ENCODE measurements around the gene MED12L. TPM values are rescaled to one million over a fixed set of nuclear protein-coding genes. Genes with fewer than 3 reads are reported as not detected.
"Not testable (repeated sequence)": the region's sequence is repeated elsewhere in the genome, so short reads cannot be mapped to it uniquely, and the experiment has no call there.

Gene MED12L
- total RNA-seq, 2 donors from 2014 or later: 1.8 to 6.2 TPM

GRCh38 chr3:151075869-151076562 lies 9.4 kb upstream of the MED12L start:
- no peak for ATAC-seq
- no peak overlapping the region for H3K27ac Mint-ChIP-seq
- no peaks in the 10 kb centered on the region for H3K9me3 ChIP-seq (ENCODE audit: control insufficient read depth, low read length, poor library complexity, severe bottlenecking)
- H3K4me1 Mint-ChIP-seq: no peaks in the 10 kb centered on the region
- no peak overlapping the region for H3K4me3 Mint-ChIP-seq
- DNase-seq: no peak
- no peaks in the 10 kb centered on the region for H3K36me3 Mint-ChIP-seq (ENCODE audit: low read depth)
- H3K27me3 Mint-ChIP-seq: peaks cover 13% of the 10 kb centered on the region

GRCh38 chr3:151076626-151077025 lies 8.8 kb upstream of the MED12L start:
- ATAC-seq (no peak), DNase-seq (no peak)
- no peaks in the 10 kb centered on the region for H3K4me1 Mint-ChIP-seq
- no peaks in the 10 kb centered on the region for H3K36me3 Mint-ChIP-seq (ENCODE audit: low read depth)
- no peaks in the 10 kb centered on the region for H3K9me3 ChIP-seq (ENCODE audit: control insufficient read depth, low read length, poor library complexity, severe bottlenecking)
- H3K27me3 Mint-ChIP-seq: peaks cover 17% of the 10 kb centered on the region
- no peak overlapping the region for H3K27ac Mint-ChIP-seq
- no peak overlapping the region for H3K4me3 Mint-ChIP-seq

DNA sequence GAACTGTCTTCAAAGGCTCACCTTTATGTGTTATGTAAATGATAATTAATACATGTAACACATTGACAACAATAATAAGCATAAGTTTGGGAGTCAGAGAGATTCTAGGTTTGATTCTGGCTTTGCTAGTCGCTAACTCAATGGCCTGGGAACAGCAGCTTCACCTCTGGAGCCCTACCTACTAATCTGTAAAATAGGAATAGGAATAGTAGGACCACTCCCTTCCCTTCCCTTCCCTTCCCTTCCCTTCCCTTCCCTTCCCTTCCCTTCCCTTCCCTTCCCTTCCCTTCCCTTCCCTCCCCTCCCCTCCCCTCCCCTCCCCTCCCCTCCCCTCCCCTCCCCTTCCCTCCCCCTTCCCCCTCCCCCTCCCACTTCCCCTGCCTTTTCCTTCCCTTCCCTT lies 4.4 kb upstream of the MED12L start:
- H3K9me3 ChIP-seq (ENCODE audit: control insufficient read depth, low read length, poor library complexity, severe bottlenecking); H3K4me3 Mint-ChIP-seq; DNase-seq; H3K36me3 Mint-ChIP-seq (ENCODE audit: low read depth); H3K4me1 Mint-ChIP-seq; H3K27ac Mint-ChIP-seq; ATAC-seq: not testable (repeated sequence)
- H3K27me3 Mint-ChIP-seq: peaks cover 46% of the 10 kb centered on the region

DNA sequence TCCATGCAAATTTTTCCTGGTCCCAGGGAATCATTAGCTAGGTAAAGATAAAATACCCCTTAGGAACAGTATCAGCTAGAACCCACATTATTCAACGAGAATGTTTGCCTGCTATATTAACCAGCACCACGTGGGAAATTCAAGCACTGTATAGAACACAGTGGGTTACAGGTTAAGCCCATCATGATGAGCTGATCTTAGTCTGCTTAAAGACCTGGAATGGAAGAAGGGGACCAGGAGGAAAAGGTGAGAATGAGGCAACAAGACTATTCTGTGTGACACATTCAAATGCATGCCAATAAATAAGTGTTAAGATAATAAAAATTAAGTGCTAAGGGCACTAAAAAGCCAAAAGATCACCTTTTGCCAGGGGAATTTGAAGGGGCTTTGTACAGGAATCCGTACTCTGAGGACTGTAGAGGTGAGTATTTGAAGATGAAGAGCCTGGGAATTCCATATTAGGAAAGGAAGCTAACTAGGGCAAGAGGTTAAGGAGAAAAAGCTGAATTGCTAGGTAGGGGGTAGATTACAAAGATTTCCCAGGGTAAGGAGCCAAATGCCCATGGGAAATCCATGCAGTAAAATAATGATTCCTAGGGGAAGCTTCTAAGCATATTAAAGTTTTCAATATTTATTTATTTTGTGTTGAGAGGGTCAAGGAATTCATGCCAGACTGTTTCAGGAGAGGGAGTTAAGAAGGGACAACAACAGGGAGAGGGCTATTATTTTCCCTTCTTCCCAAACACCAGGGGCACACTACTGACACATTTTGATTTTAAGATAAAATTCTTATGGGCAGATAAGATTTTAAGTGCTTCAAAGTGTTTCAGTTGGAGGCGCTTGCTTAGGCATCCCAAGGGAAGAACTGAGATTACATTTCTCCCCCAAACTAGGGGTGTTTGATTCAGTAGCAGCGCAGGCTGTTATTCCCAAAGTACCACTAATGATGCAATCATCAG lies 2.3 kb upstream of the MED12L start:
- Mint-ChIP-seq H3K27me3 (peaks cover 49% of the 10 kb centered on the region), H3K36me3 (ENCODE audit: low read depth) (no peaks in the 10 kb centered on the region), H3K4me1 (peaks cover 6% of the 10 kb centered on the region), H3K27ac (no peak overlapping the region), H3K4me3 (no peak overlapping the region)
- H3K9me3 ChIP-seq (ENCODE audit: control insufficient read depth, low read length, poor library complexity, severe bottlenecking): no peaks in the 10 kb centered on the region
- ATAC-seq (no peak), DNase-seq (no peak)

DNA sequence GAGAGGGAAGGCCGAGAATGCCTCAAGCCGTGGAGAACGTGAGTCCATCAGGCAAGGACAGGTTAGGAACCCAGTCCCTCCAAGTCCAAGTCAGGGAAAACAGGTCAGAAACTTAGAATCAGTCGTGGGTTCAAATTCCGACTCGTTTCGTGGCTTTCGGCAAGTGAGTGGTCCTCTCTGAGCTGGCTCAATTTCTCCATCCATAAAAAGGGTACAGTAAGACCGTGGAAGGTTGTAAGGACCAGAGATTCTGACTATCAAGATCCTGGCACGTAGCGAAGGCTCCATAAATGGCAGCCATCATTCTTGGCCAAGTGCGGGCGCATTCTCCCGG lies 604 bp upstream of the MED12L start:
- Mint-ChIP-seq H3K27ac (no peak overlapping the region), H3K27me3 (peaks cover 54% of the 10 kb centered on the region), H3K4me1 (peaks cover 9% of the 10 kb centered on the region)

GRCh38 chr3:151085889-151086483 lies 522 bp downstream of the MED12L start:
- no peak overlapping the region for H3K27ac Mint-ChIP-seq
- no peak for ATAC-seq
- peaks cover 54% of the 10 kb centered on the region for H3K27me3 Mint-ChIP-seq
- no peak for DNase-seq
- H3K4me1 Mint-ChIP-seq: peaks cover 11% of the 10 kb centered on the region
- no peaks in the 10 kb centered on the region for H3K36me3 Mint-ChIP-seq (ENCODE audit: low read depth)
- H3K9me3 ChIP-seq (ENCODE audit: control insufficient read depth, low read length, poor library complexity, severe bottlenecking): no peaks in the 10 kb centered on the region
- H3K4me3 Mint-ChIP-seq: peak overlapping the region; percentile 91

More for the DNA sequence above, 604 bp upstream of the MED12L start:
- ATAC-seq: no peak
- no peak for DNase-seq
- H3K36me3 Mint-ChIP-seq (ENCODE audit: low read depth): no peaks in the 10 kb centered on the region
- H3K4me3 Mint-ChIP-seq: peak overlapping the region; percentile 78
- H3K9me3 ChIP-seq (ENCODE audit: control insufficient read depth, low read length, poor library complexity, severe bottlenecking): no peaks in the 10 kb centered on the region

GRCh38 chr3:151086484-151087456 lies 1.3 kb downstream of the MED12L start:
- Mint-ChIP-seq H3K4me3 (peak overlapping the region; percentile 91), H3K36me3 (ENCODE audit: low read depth) (no peaks in the 10 kb centered on the region), H3K27ac (peak overlapping the region; percentile 53), H3K4me1 (peaks cover 11% of the 10 kb centered on the region), H3K27me3 (peaks cover 49% of the 10 kb centered on the region)
- peak; percentile 22 to 52 (median 45) for DNase-seq
- H3K9me3 ChIP-seq (ENCODE audit: control insufficient read depth, low read length, poor library complexity, severe bottlenecking): no peaks in the 10 kb centered on the region
- peak; percentile 91 for ATAC-seq

GRCh38 chr3:151087648-151088047 lies 2.2 kb downstream of the MED12L start:
- Mint-ChIP-seq H3K27me3 (peaks cover 48% of the 10 kb centered on the region), H3K4me3 (peak overlapping the region; percentile 91), H3K4me1 (peaks cover 13% of the 10 kb centered on the region), H3K36me3 (ENCODE audit: low read depth) (no peaks in the 10 kb centered on the region), H3K27ac (peak overlapping the region; percentile 53)
- ATAC-seq (no peak), DNase-seq (no peak)
- no peaks in the 10 kb centered on the region for H3K9me3 ChIP-seq (ENCODE audit: control insufficient read depth, low read length, poor library complexity, severe bottlenecking)

DNA sequence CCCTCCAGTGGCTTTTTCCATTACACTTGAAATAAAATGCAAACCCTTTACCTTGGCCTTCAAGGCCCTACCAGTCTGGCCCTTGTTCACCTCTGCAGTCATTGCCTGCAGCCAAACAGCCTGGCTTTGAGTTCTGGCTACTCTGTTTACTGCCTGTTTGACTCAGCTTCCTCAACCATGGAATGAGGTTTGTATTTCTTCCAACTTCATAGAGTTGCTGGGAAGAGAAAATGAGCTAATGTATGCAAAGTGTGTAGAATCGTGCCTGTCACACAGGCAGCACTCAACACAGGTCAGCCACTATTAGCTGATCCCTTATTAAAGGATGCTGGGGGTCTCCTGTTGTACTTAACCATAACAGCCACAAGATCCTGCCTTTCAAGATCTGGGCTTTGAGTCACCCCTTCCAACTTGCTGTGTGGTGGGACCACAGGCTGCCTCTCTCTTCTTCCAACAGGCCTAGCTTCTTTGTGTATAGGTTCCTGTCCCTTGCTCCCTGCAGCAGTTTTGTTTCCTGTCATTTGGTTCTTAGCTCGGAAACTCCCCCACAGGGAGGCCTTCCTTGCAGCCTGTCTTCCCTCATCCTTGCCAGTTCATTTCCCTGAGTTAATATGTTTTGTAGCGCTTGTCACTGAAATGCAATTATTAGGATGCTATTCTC lies 6.4 kb downstream of the MED12L start:
- peaks cover 9% of the 10 kb centered on the region for H3K4me1 Mint-ChIP-seq
- no peak overlapping the region for H3K27ac Mint-ChIP-seq
- H3K4me3 Mint-ChIP-seq: no peak overlapping the region

DNA sequence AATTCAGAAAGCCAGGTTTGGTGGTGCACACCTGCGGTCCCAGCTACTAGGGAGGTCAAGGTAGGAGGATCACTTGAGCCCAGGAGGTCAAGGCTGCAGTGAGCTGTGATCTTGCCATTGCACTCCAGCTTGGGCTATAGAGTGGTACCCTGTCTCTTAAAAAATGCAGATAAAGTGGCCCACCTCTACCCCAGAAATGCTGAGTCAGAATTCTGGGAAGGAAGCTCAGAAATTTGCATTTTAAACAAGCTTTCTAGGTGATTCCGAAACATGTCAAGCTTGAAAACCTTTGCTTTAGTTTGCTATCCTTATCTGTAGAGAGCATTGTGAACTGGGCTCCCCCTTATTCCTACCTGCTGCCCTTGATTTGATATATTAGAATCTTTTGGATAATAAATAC lies 7.7 kb downstream of the MED12L start:
- H3K27ac Mint-ChIP-seq: no peak overlapping the region
- ATAC-seq: no peak
- peaks cover 2% of the 10 kb centered on the region for H3K36me3 Mint-ChIP-seq (ENCODE audit: low read depth)
- peaks cover 9% of the 10 kb centered on the region for H3K4me1 Mint-ChIP-seq
- peaks cover 45% of the 10 kb centered on the region for H3K27me3 Mint-ChIP-seq
- no peak overlapping the region for H3K4me3 Mint-ChIP-seq
- no peak for DNase-seq
- no peaks in the 10 kb centered on the region for H3K9me3 ChIP-seq (ENCODE audit: control insufficient read depth, low read length, poor library complexity, severe bottlenecking)

More for the DNA sequence above, 6.4 kb downstream of the MED12L start:
- ATAC-seq (no peak), DNase-seq (no peak)
- H3K36me3 Mint-ChIP-seq (ENCODE audit: low read depth): peaks cover 2% of the 10 kb centered on the region
- H3K27me3 Mint-ChIP-seq: peaks cover 45% of the 10 kb centered on the region
- H3K9me3 ChIP-seq (ENCODE audit: control insufficient read depth, low read length, poor library complexity, severe bottlenecking): no peaks in the 10 kb centered on the region

DNA sequence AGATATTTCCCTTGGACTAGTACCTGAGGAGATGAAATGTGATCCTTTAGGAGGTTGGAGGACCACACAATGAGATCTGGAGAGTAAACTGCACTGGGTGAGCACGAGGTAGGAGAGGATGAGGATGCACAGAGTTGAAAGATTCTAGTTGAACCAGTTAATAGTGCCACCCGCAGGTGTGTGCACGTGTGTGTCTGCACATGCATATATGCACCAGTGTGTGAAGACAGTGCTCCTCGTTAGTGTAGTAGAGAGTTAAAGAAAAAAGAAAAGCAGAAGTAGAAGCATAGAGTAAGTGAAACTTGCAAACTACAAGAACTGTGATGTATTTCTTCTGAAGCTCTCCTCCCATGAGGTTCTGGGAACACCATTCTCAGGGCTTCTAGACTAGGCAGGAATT lies 8.4 kb downstream of the MED12L start:
- ATAC-seq: no peak
- Mint-ChIP-seq H3K4me1 (peaks cover 9% of the 10 kb centered on the region), H3K27ac (no peak overlapping the region), H3K4me3 (no peak overlapping the region), H3K27me3 (peaks cover 40% of the 10 kb centered on the region), H3K36me3 (ENCODE audit: low read depth) (peaks cover 2% of the 10 kb centered on the region)
- DNase-seq: no peak
- no peaks in the 10 kb centered on the region for H3K9me3 ChIP-seq (ENCODE audit: control insufficient read depth, low read length, poor library complexity, severe bottlenecking)

DNA sequence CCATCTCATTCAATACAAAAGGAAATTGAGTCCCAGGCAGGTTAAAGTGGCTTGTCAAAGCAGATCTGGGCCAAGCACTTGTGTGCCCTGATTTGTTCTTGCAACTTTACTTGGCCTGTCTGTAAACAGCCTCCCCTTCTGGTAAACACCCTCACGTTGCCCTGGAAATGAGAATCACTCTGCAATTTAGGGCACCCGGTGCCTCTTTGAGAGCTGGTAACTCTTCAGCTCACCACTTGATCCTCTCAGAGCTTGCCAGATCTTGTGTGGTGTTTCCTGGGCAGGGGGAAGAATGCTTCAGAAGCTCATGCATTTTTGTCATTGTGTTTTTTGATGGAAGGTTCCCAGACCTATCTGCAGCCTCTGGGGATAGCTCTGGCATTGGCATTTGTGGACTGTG lies 11.3 kb downstream of the MED12L start:
- DNase-seq (no peak), ATAC-seq (peak; percentile 54)
- Mint-ChIP-seq H3K27ac (no peak overlapping the region), H3K27me3 (peaks cover 45% of the 10 kb centered on the region), H3K4me3 (no peak overlapping the region), H3K4me1 (peaks cover 5% of the 10 kb centered on the region), H3K36me3 (ENCODE audit: low read depth) (peaks cover 2% of the 10 kb centered on the region)
- H3K9me3 ChIP-seq (ENCODE audit: control insufficient read depth, low read length, poor library complexity, severe bottlenecking): no peaks in the 10 kb centered on the region

Data from T-helper 17 cell (primary cell).